B cell (primary cell): ENCODE data around the gene CIITA. TPM values are rescaled to one million over a fixed set of nuclear protein-coding genes. Genes with fewer than 3 reads are reported as not detected.

Experiments used
- ATAC-seq: fragments of 200-7000 bp; cut with Tn5 transposase; one replicate; pipeline ENCODE4 v1.10.0; 2021; ENCODE audit warnings: low read depth, mild to moderate bottlenecking, moderate number of reproducible peaks, moderate library complexity
- CTCF ChIA-PET: fragments of 350-600 bp; sonication (Branson Sonifier 250); formaldehyde crosslinking; loops from one replicate; lab custom pipeline; 2021; ENCODE audit warnings: antibody characterized with exemption, inconsistent platforms; lab: Charles Lee
- POLR2A ChIA-PET: fragments of 350-600 bp; sonication (Branson Sonifier 250); formaldehyde crosslinking; loops from one replicate; lab custom pipeline; 2021; ENCODE audit warnings: antibody characterized with exemption; lab: Charles Lee
- DNase-seq: peaks from one replicate; pipeline ENCODE4 v3.0.0; 2013
- H2AFZ ChIP-seq: 2 replicates; pipeline ENCODE4 v1.6.1; 2012; ENCODE audit warnings: mild to moderate bottlenecking, low read depth, low read length; ENCODE audit not compliant: insufficient read depth, poor library complexity, severe bottlenecking
- H3K27ac ChIP-seq, 2 donors: 1 replicate in 1 of 2; 2 replicates in 1 of 2; pipeline ENCODE4 v1.5.1; 2012 to 2013; ENCODE audit warnings: low read length in 2 of 2, mild to moderate bottlenecking in 2 of 2, moderate library complexity in 1 of 2
- H3K27me3 ChIP-seq, 4 experiments: fragments of 200-600 bp in 1 of 4; sonication (generic) in 1 of 4; replicated peaks in 1 of 4; 1 replicate in 2 of 4; 2 replicates in 2 of 4; pipeline versions ENCODE4 v1.6.1 to v1.7.0; 2013 to 2016; ENCODE audit warnings: low read length in 3 of 4, mild to moderate bottlenecking in 2 of 4, mixed read lengths in 1 of 4, moderate library complexity in 1 of 4; ENCODE audit not compliant: insufficient read depth in 4 of 4, control insufficient read depth in 3 of 4; ENCODE audit errors: control extremely low read depth in 1 of 4
- H3K36me3 ChIP-seq, 2 experiments: replicated peaks in 1 of 2; 1 replicate in 1 of 2; 2 replicates in 1 of 2; pipeline versions ENCODE4 v1.6.1 to v1.7.1; 2013; ENCODE audit warnings: low read length in 1 of 2; ENCODE audit not compliant: insufficient read depth in 2 of 2, control insufficient read depth in 1 of 2; ENCODE audit errors: control extremely low read depth in 1 of 2, extremely low read depth in 1 of 2
- H3K4me1 ChIP-seq, 2 donors: fragments of 200-600 bp in 1 of 2; sonication (generic) in 1 of 2; 1 replicate in 1 of 2; 2 replicates in 1 of 2; pipeline versions ENCODE4 v1.5.1 to v1.6.1; 2013 to 2017; ENCODE audit warnings: low read length in 2 of 2; ENCODE audit not compliant: control insufficient read depth in 2 of 2, insufficient read depth in 2 of 2
- H3K4me2 ChIP-seq: replicated peaks from 2 replicates; pipeline ENCODE3; 2012; ENCODE audit warnings: mild to moderate bottlenecking, low read depth, low read length; ENCODE audit not compliant: poor library complexity, severe bottlenecking
- H3K4me3 ChIP-seq, 5 experiments: fragments of 200-600 bp in 1 of 5; sonication (generic) in 1 of 5; 1 replicate in 3 of 5; 2 replicates in 2 of 5; pipeline versions ENCODE4 v1.5.1 to v1.7.0; 2011 to 2016; ENCODE audit warnings: low read length in 4 of 5, mild to moderate bottlenecking in 4 of 5, low read depth in 2 of 5, control low read depth in 1 of 5, moderate library complexity in 1 of 5; ENCODE audit not compliant: insufficient read depth in 1 of 5; ENCODE audit errors: control extremely low read depth in 1 of 5, extremely low read depth in 1 of 5
- H3K79me2 ChIP-seq: fragments of 200-600 bp; sonication (generic); one replicate; pipeline ENCODE4 v1.6.0; 2016; ENCODE audit warnings: low read length; ENCODE audit not compliant: control insufficient read depth, insufficient read depth
- H3K9ac ChIP-seq: fragments of 200-600 bp; sonication (generic); 2 replicates; pipeline ENCODE4 v1.6.1; 2017; ENCODE audit warnings: mild to moderate bottlenecking, low read length, moderate library complexity
- H3K9me3 ChIP-seq, 3 donors: one replicate each; pipeline versions ENCODE4 v1.6.1 to v1.7.1; 2013; ENCODE audit warnings: low read length in 2 of 3; ENCODE audit not compliant: control insufficient read depth in 2 of 3, insufficient read depth in 1 of 3; ENCODE audit errors: control extremely low read depth in 1 of 3
- H4K20me1 ChIP-seq: 2 replicates; pipeline ENCODE4 v1.6.0; 2012; ENCODE audit warnings: mild to moderate bottlenecking, low read length; ENCODE audit not compliant: insufficient read depth, control insufficient read depth, poor library complexity, severe bottlenecking
- H3K27ac Mint-ChIP-seq: one replicate; pipeline ENCODE4 v1.8.0; 2021; ENCODE audit warnings: mixed read lengths
- H3K27me3 Mint-ChIP-seq: one replicate; pipeline ENCODE4 v1.8.0; 2021; ENCODE audit warnings: mixed read lengths
- H3K4me1 Mint-ChIP-seq: one replicate; pipeline ENCODE4 v1.8.0; 2021; ENCODE audit warnings: mixed read lengths
- H3K4me3 Mint-ChIP-seq: one replicate; pipeline ENCODE4 v1.8.0; 2021; ENCODE audit warnings: mixed read lengths
- H3K9me3 Mint-ChIP-seq: one replicate; pipeline ENCODE4 v1.8.0; 2022; ENCODE audit warnings: mixed read lengths; ENCODE audit not compliant: insufficient read depth
- CTCF ChIP-seq: fragments of 200-600 bp; IDR thresholded peaks from one replicate; pipeline ENCODE4 v1.8.0; 2022; ENCODE audit warnings: antibody characterized with exemption, mild to moderate bottlenecking
- EZH2 ChIP-seq: IDR thresholded peaks from 2 replicates; pipeline ENCODE4 v1.6.1; 2012; ENCODE audit warnings: borderline replicate concordance, low read depth, mild to moderate bottlenecking, moderate library complexity, low read length; ENCODE audit not compliant: insufficient read depth, poor library complexity, severe bottlenecking
- WGBS: methylation state at CpG from one replicate; pipeline ENCODE4 v1.1.5; 2013; ENCODE audit warnings: missing lambda C conversion rate; ENCODE audit not compliant: insufficient coverage; 5-methylcytosine and 5-hydroxymethylcytosine counted together
- intact Hi-C: fragments of 100-400 bp; cut with micrococcal nuclease; formaldehyde crosslinking; loops from one replicate; pipeline ENCODE4 v1.10.0; 2022
- polyA plus RNA-seq: library from polyadenylated mRNA; depleted of rRNA; stranded (reverse); fragments of >200 nt; gene quantifications from 2 replicates; pipeline ENCODE4 v1.2.3, GENCODE V29; 2012
- total RNA-seq, 2 donors: library from RNA; stranded (reverse); fragments of 120-200 nt in 1 of 2; gene quantifications; 1 replicate in 1 of 2; 2 replicates in 1 of 2; pipeline versions ENCODE4 v1.2.3 to v1.2.4, GENCODE V29; 2013 to 2022

Gene CIITA
- total and polyA plus RNA-seq, 2 donors (not counting 1 experiment from before 2014, with no cell fraction given): 632 to 719 TPM

- intact Hi-C loops: loop anchor here (5.0 to 10.0 kb wide), 2 partner anchors 574 to 813 kb away; no protein-coding TSS in a partner anchor
- WGBS: 4% methylated on average over 6 of the region's 10 CpGs
- peaks cover 93 to 98% of the 10 kb centered on the region in 2 donors for H3K4me1 ChIP-seq
- H3K4me3 Mint-ChIP-seq: peak overlapping the region; percentile 83
- H3K4me2 ChIP-seq: peak overlapping the region; percentile 80
- ChIA-PET CTCF (interaction anchor here (0.5 to 7.7 kb wide), 9 partner anchors 10 to 358 kb away, joined by 3 to 67 read pairs (median 4); no protein-coding TSS in a partner anchor), POLR2A (interaction anchor here (0.6 to 5.6 kb wide), 9 partner anchors 6 to 67 kb away, joined by 3 to 66 read pairs (median 5); partner anchors contain the start of gene CIITA)
- H3K27me3 ChIP-seq: no peaks in the 10 kb centered on the region
- peak overlapping the region; percentile 93 for H3K27ac Mint-ChIP-seq
- H4K20me1 ChIP-seq: no peaks in the 10 kb centered on the region
- H3K36me3 ChIP-seq: no peaks in the 10 kb centered on the region
- no peaks in the 10 kb centered on the region for H3K9me3 Mint-ChIP-seq
- DNase-seq (peak; percentile 73), ATAC-seq (peak; percentile 37)
- peak overlapping the region in 3 of 5 experiments; percentile 3 to 6 (median 3) for H3K4me3 ChIP-seq
- no peaks in the 10 kb centered on the region for H3K9me3 ChIP-seq
- TF ChIP-seq EZH2 (no peak), CTCF (no peak)
- H3K27me3 Mint-ChIP-seq: no peaks in the 10 kb centered on the region
- peaks cover 54% of the 10 kb centered on the region for H3K79me2 ChIP-seq
- H3K27ac ChIP-seq: peak overlapping the region; percentile 91 to 92
- H2AFZ ChIP-seq: no peak overlapping the region
- peak overlapping the region; percentile 9 for H3K9ac ChIP-seq
- peaks cover 95% of the 10 kb centered on the region for H3K4me1 Mint-ChIP-seq
Observed at GRCh38 chr16:10871157-10871991, 5.6 kb upstream of the CIITA start.
